GM21367 (cell line): Measurements from ENCODE around the gene B4GALT6.
A peak's percentile ranks its signal among the peaks of the same experiment; 100 is the strongest.

Experiments used
- ATAC-seq: cut with Tn5 transposase; IDR thresholded peaks from one replicate; pipeline ENCODE4 v1.9.1; 2021; ENCODE audit not compliant: unreplicated experiment

Gene B4GALT6

GRCh38 chr18:31688606-31689005 lies 4.2 kb upstream of the B4GALT6 start:
- ATAC-seq: no peak

- no peak for ATAC-seq
These were observed 2.9 kb upstream of the B4GALT6 start for GRCh38 chr18:31686986-31687928.

- ATAC-seq: no peak
These were observed 2.2 kb upstream of the B4GALT6 start for GRCh38 chr18:31686572-31686971.

- ATAC-seq: peak; percentile 71
These were observed 1.0 kb upstream of the B4GALT6 start for GRCh38 chr18:31685097-31686082.

- ATAC-seq: no peak
These were observed 458 bp downstream of the B4GALT6 start for GRCh38 chr18:31683968-31684278.

- no peak for ATAC-seq
These were observed 1.3 kb downstream of the B4GALT6 start for GRCh38 chr18:31683106-31683505.

- no peak for ATAC-seq
These were observed 3.4 kb downstream of the B4GALT6 start for GRCh38 chr18:31680831-31681568.

- no peak for ATAC-seq
These were observed 4.0 kb downstream of the B4GALT6 start for GRCh38 chr18:31680433-31680811.

GRCh38 chr18:31679791-31680432 lies 4.5 kb downstream of the B4GALT6 start:
- no peak for ATAC-seq

GRCh38 chr18:31679133-31679742 lies 5.1 kb downstream of the B4GALT6 start:
- no peak for ATAC-seq

GRCh38 chr18:31678425-31678824 lies 6.0 kb downstream of the B4GALT6 start:
- ATAC-seq: no peak

GRCh38 chr18:31677592-31677991 lies 6.8 kb downstream of the B4GALT6 start:
- no peak for ATAC-seq

- no peak for ATAC-seq
These were observed 9.0 kb downstream of the B4GALT6 start for GRCh38 chr18:31675404-31675803.

GRCh38 chr18:31672628-31673135 lies 11.7 kb downstream of the B4GALT6 start:
- ATAC-seq: no peak

GRCh38 chr18:31671951-31672350 lies 12.4 kb downstream of the B4GALT6 start:
- no peak for ATAC-seq

- no peak for ATAC-seq
These were observed 14.8 kb downstream of the B4GALT6 start for GRCh38 chr18:31669541-31669940.

- ATAC-seq: no peak
These were observed 17.2 kb downstream of the B4GALT6 start for GRCh38 chr18:31667185-31667584.

GRCh38 chr18:31666055-31666454 lies 18.3 kb downstream of the B4GALT6 start:
- ATAC-seq: no peak

GRCh38 chr18:31664101-31664500 lies 20.3 kb downstream of the B4GALT6 start:
- no peak for ATAC-seq

GRCh38 chr18:31661965-31662364 lies 22.4 kb downstream of the B4GALT6 start:
- no peak for ATAC-seq
